Medulla oblongata (tissue), 1 donor: ENCODE data around the gene SYT14.
"Not testable (repeated sequence)": the region's sequence is repeated elsewhere in the genome, so short reads cannot be mapped to it uniquely, and the experiment has no call there.

Source experiments
- DNase-seq: peaks from one replicate; pipeline ENCODE4 v3.0.0-alpha.2; 2015; ENCODE audit errors: extremely low spot score

SYT14 gene

GRCh38 chr1:209937996-209938959, at the start of gene SYT14:
TSS of gene SYT14 (plus strand) at chr1:209938217. CDS start at chr1:209938265, 48 bp downstream.
- peak; percentile 26 for DNase-seq

GRCh38 chr1:209888291-209889076, 49.5 kb upstream of the SYT14 start:
- DNase-seq, result not testable (repeated sequence)

- DNase-seq, result no peak
Observed at GRCh38 chr1:209889077-209889418, 49.0 kb upstream of the SYT14 start.

GRCh38 chr1:209890641-209891330, 47.2 kb upstream of the SYT14 start:
- DNase-seq, result no peak

- DNase-seq, result no peak
Observed at GRCh38 chr1:209893751-209894150, 44.3 kb upstream of the SYT14 start.

- DNase-seq, result no peak
Observed at GRCh38 chr1:209895709-209896108, 42.3 kb upstream of the SYT14 start.

GRCh38 chr1:209896346-209896745, 41.7 kb upstream of the SYT14 start:
- no peak for DNase-seq

- not testable (repeated sequence) for DNase-seq
Observed at GRCh38 chr1:209898271-209898670, 39.7 kb upstream of the SYT14 start.

GRCh38 chr1:209898851-209899250, 39.2 kb upstream of the SYT14 start:
- DNase-seq, result not testable (repeated sequence)

GRCh38 chr1:209899948-209900347, 38.1 kb upstream of the SYT14 start:
- no peak for DNase-seq

- DNase-seq, result no peak
Observed at GRCh38 chr1:209900734-209901133, 37.3 kb upstream of the SYT14 start.

- DNase-seq, result no peak
Observed at GRCh38 chr1:209901211-209901610, 36.8 kb upstream of the SYT14 start.

GRCh38 chr1:209904774-209905173, 33.2 kb upstream of the SYT14 start:
- not testable (repeated sequence) for DNase-seq

- no peak for DNase-seq
Observed at GRCh38 chr1:209911746-209912145, 26.3 kb upstream of the SYT14 start.

- no peak for DNase-seq
Observed at GRCh38 chr1:209912306-209912705, 25.7 kb upstream of the SYT14 start.

- DNase-seq, result not testable (repeated sequence)
Observed at GRCh38 chr1:209919637-209920036, 18.4 kb upstream of the SYT14 start.

- no peak for DNase-seq
Observed at GRCh38 chr1:209920844-209921243, 17.2 kb upstream of the SYT14 start.

GRCh38 chr1:209924390-209924789, 13.6 kb upstream of the SYT14 start:
- no peak for DNase-seq

- DNase-seq, result no peak
Observed at GRCh38 chr1:209926045-209926444, 12.0 kb upstream of the SYT14 start.

- DNase-seq, result peak; percentile 18
Observed at GRCh38 chr1:209927466-209927865, 10.6 kb upstream of the SYT14 start.

GRCh38 chr1:209929751-209930150, 8.3 kb upstream of the SYT14 start:
- DNase-seq, result no peak

- DNase-seq, result no peak
Observed at GRCh38 chr1:209931141-209931540, 6.9 kb upstream of the SYT14 start.
